ENCODE measurements around the gene ADCY5.

ADCY5 gene

DNA sequence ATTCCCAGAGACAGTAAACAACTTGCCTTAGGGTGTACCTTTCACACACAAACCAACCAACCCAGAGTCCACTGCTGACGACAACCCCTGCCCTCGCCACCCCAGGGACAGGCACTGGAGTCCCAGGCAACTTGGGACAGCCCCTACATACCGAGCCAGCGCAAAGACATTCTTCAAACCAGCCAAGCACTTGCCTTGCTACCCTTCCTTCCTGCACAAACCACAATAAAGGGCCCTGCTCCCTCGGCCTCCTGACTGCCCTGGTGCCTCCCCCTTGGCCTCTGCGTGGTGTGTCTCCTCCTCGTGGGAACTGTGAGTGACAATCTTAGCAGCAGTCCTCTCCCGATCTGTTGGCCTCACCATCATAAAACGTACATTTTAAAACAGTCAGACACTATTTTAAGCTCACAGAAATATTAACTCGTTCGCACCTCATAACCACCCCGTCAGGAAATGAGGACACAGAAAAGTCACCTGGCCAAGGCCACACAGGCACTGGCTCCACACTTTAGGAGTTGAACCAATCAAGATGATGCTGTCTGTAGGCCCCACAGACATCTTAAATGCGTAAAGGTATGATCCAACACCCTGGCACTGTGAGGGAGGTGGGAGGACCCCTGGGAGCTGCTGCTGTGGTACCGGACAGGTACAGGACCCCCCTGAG, 113.8 kb downstream of the ADCY5 start:
- TF ChIP-seq, protein P1, sequence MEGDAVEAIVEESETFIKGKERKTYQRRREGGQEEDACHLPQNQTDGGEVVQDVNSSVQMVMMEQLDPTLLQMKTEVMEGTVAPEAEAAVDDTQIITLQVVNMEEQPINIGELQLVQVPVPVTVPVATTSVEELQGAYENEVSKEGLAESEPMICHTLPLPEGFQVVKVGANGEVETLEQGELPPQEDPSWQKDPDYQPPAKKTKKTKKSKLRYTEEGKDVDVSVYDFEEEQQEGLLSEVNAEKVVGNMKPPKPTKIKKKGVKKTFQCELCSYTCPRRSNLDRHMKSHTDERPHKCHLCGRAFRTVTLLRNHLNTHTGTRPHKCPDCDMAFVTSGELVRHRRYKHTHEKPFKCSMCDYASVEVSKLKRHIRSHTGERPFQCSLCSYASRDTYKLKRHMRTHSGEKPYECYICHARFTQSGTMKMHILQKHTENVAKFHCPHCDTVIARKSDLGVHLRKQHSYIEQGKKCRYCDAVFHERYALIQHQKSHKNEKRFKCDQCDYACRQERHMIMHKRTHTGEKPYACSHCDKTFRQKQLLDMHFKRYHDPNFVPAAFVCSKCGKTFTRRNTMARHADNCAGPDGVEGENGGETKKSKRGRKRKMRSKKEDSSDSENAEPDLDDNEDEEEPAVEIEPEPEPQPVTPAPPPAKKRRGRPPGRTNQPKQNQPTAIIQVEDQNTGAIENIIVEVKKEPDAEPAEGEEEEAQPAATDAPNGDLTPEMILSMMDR (IDR thresholded peaks at IDR 0.05; ENCODE audit: insufficient read depth, low read depth, low read length, missing control alignments): no peak
- H3K4me3 ChIP-seq (ENCODE audit: low read length): no peak overlapping the region
- DNase-seq (ENCODE audit: low read depth): no peak

DNA sequence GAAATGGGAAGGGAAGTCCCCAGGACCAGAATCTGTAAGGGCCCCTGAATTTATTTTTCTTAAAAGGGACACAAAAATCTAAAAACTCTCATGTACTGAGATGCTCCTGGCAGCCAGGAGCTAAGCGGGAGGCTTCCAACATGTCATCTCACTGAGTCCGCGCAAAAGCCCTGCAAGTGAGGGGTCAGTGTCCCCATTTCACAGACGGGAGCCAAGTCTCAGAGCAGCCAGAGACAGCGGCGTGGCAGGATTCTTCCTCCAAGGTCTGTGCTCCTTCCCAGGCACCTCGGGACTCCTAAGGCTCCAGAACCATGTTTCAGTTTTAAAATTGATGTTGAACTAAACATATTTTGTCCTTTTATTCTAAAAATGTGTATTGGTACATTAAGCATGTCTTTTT, 114.8 kb downstream of the ADCY5 start:
- H3K4me3 ChIP-seq (ENCODE audit: low read length): no peak overlapping the region
- DNase-seq (ENCODE audit: low read depth): no peak
- TF ChIP-seq, protein P1 (IDR thresholded peaks at IDR 0.05; ENCODE audit: insufficient read depth, low read depth, low read length, missing control alignments): no peak

DNA sequence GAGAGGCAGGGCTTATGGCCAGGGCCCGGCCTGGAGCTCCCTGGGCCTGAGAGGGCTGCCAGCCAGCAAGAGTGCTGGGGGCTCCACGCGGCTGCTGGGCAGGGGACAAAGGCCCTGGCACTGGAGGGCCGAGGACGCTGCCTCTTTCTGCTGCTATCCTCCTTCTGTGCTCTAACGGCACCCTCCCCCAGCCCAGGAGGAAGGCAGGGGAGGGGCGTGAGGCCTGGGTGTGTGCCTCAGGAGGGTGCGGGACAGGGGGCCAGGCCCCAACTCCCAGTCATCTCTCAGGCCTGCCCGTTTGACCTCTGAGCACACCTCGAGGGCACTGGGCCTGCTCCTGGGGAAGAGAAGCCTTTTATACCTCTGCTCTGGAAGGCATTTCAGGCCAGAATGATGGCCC, 115.5 kb downstream of the ADCY5 start:
- no peak for DNase-seq (ENCODE audit: low read depth)
- H3K4me3 ChIP-seq (ENCODE audit: low read length): no peak overlapping the region
- TF ChIP-seq, protein P1 (IDR thresholded peaks at IDR 0.05; ENCODE audit: insufficient read depth, low read depth, low read length, missing control alignments): no peak

DNA sequence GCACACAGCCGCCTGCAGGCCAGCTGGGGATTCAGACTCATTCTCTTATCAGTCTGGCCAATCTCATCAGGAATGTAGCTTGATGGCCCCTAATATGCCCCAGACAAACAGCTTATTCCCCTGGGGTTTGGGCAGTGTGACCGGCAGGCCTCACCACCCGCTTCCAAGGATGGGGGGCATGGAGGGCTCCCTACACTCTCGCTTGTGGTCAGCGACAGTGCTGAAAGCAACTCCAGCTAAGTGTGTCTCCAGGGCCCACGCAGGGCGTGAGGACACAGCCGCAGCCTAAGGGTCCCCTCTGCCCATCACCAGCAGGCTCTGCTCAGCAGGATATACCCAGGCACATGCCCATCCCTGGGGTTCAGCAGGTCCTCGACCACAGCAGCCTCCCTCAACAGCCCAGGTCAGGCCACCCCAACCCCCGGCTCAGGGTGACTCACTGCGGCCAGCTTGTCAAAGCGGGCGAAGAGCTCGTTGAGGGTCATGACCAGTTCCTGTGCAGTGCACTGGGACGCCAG, 116.7 kb downstream of the ADCY5 start:
- H3K4me3 ChIP-seq (ENCODE audit: low read length): no peak overlapping the region
- no peak for DNase-seq (ENCODE audit: low read depth)
- TF ChIP-seq, protein P1 (IDR thresholded peaks at IDR 0.05; ENCODE audit: insufficient read depth, low read depth, low read length, missing control alignments): no peak

DNA sequence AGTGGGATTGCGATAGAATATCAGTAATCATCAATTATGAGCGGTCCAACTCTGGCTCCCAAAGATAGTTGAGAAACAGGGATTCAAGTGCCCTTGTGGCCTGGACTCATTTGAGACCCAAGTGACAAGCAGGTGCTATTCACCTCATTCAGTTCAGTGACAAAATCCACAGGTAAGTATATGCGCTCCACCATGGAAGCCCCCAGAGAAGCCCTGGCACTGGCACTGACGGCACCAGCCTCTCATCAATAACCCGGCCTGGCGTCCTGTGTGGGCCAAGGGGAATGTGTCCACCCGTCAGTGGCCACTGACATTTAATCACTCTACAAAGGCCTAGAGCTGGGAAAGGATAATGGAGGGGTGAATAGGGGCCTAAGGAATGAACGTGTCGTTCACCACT, 117.2 kb downstream of the ADCY5 start:
- TF ChIP-seq, protein P1 (IDR thresholded peaks at IDR 0.05; ENCODE audit: insufficient read depth, low read depth, low read length, missing control alignments): no peak
- H3K4me3 ChIP-seq (ENCODE audit: low read length): no peak overlapping the region
- no peak for DNase-seq (ENCODE audit: low read depth)

DNA sequence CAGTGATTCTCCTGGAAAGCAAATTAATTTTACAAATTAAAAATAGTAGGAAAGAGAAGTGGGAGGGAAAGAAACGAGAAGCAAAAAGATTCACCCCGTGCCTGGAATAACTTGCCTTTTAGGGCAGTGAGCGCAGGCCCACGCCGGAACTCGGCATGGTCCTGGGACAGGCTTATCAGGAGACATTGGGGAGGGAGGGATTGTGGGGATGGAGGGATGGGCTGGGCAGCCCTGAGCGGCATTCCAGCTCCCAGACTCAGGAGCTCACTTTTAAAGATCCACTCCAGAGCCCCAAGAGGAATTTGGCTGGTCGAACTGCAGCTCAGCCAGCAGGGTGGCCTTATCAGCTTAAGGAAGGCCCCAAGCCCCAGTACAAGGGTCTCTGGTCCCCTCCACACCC, 117.9 kb downstream of the ADCY5 start:
- TF ChIP-seq, protein P1 (IDR thresholded peaks at IDR 0.05; ENCODE audit: insufficient read depth, low read depth, low read length, missing control alignments): no peak
- H3K4me3 ChIP-seq (ENCODE audit: low read length): no peak overlapping the region
- DNase-seq (ENCODE audit: low read depth): no peak

DNA sequence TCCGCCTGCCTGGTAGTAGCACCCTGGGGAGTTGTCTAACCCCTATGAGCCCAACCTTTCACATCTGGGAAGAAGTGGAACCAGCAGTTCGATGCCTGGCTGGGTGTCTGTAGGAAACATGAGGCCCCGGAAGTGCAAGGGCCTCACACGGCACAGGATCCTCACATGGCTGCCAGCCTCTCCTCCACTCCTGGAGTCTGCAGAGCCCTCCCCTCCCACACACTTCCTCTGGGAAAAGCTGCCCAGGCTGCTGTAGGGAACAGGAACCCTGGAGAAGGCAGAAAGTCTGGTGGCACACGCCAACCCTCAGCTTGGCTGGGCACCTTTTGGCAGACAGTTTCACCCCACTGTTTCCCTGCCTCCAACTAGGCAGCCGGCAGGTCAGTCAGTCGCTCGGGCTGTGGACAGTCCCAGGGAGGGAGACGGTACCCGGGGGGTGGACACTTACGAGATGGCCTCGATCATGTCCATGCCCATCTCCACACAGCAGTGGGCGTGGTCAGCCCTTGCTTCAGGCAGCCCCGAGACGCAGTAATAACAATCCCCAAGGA, 118.4 kb downstream of the ADCY5 start:
- DNase-seq (ENCODE audit: low read depth): no peak
- H3K4me3 ChIP-seq (ENCODE audit: low read length): no peak overlapping the region
- TF ChIP-seq, protein P1 (IDR thresholded peaks at IDR 0.05; ENCODE audit: insufficient read depth, low read depth, low read length, missing control alignments): no peak
